GM18520 (cell line): Measurements from ENCODE around the gene PATJ.

Experiments
- ATAC-seq: cut with Tn5 transposase; IDR thresholded peaks from one replicate; pipeline ENCODE4 v1.9.1; 2021; ENCODE audit not compliant: unreplicated experiment

PATJ gene

GRCh38 chr1:62082456-62083363, 340.4 kb downstream of the PATJ start:
- ATAC-seq: no peak

GRCh38 chr1:62084310-62084890, 342.1 kb downstream of the PATJ start:
- ATAC-seq: no peak

GRCh38 chr1:62088439-62088838, 346.2 kb downstream of the PATJ start:
- no peak for ATAC-seq

- ATAC-seq: no peak
Measured at GRCh38 chr1:62089570-62089969, 347.3 kb downstream of the PATJ start.

- ATAC-seq: no peak
Measured at GRCh38 chr1:62090016-62090415, 347.7 kb downstream of the PATJ start.

- ATAC-seq: no peak
Measured at GRCh38 chr1:62092110-62092509, 349.8 kb downstream of the PATJ start.

- ATAC-seq: no peak
Measured at GRCh38 chr1:62093261-62093660, 351.0 kb downstream of the PATJ start.

- no peak for ATAC-seq
Measured at GRCh38 chr1:62097464-62097863, 355.2 kb downstream of the PATJ start.

- no peak for ATAC-seq
Measured at GRCh38 chr1:62100442-62100841, 358.2 kb downstream of the PATJ start.

- no peak for ATAC-seq
Measured at GRCh38 chr1:62103846-62104245, 361.6 kb downstream of the PATJ start.

- ATAC-seq: no peak
Measured at GRCh38 chr1:62107923-62108322, 365.6 kb downstream of the PATJ start.

GRCh38 chr1:62109124-62109523, 366.8 kb downstream of the PATJ start:
- no peak for ATAC-seq

GRCh38 chr1:62110198-62110817, 368.0 kb downstream of the PATJ start:
- ATAC-seq: no peak

GRCh38 chr1:62111084-62111483, 368.8 kb downstream of the PATJ start:
- no peak for ATAC-seq

GRCh38 chr1:62113507-62113906, 371.2 kb downstream of the PATJ start:
- ATAC-seq: no peak

GRCh38 chr1:62117018-62117750, 374.9 kb downstream of the PATJ start:
- ATAC-seq: no peak

- ATAC-seq: no peak
Measured at GRCh38 chr1:62126579-62127290, 384.5 kb downstream of the PATJ start.

- no peak for ATAC-seq
Measured at GRCh38 chr1:62128745-62129144, 386.5 kb downstream of the PATJ start.

- ATAC-seq: peak; percentile 48
Measured at GRCh38 chr1:62131093-62131725, 388.9 kb downstream of the PATJ start.

- ATAC-seq: no peak
Measured at GRCh38 chr1:62138029-62138428, 395.7 kb downstream of the PATJ start.
